GM19395 (cell line): Measurements from ENCODE around the gene SMU1.
A peak's percentile ranks its signal among the peaks of the same experiment; 100 is the strongest.
"Not testable (repeated sequence)": the region's sequence is repeated elsewhere in the genome, so short reads cannot be mapped to it uniquely, and the experiment has no call there.

ENCODE experiments used
- ATAC-seq: cut with Tn5 transposase; IDR thresholded peaks from one replicate; pipeline ENCODE4 v1.9.1; 2021; ENCODE audit warnings: mild to moderate bottlenecking, moderate library complexity; ENCODE audit not compliant: unreplicated experiment

The SMU1 gene

DNA sequence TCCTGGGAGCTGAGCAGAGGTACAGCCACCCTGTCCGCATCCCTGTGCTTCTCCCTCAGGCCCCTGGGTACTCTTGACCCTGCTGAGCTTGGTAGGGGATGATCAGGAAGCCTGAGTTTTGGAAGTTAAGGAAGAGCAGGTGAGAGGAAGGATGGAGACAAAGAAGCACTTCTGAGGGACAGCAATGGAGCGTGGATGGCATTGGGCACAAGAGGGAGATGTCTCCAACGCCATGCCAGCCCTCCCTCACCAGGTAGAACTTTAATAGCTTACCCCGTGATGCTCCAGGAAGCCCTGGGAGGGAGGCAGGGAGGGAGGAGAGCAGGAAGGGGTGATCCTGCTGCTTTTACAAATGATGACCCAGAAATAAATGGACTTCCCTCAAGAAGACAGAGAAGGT, 29.9 kb upstream of the SMU1 start:
- no peak for ATAC-seq

DNA sequence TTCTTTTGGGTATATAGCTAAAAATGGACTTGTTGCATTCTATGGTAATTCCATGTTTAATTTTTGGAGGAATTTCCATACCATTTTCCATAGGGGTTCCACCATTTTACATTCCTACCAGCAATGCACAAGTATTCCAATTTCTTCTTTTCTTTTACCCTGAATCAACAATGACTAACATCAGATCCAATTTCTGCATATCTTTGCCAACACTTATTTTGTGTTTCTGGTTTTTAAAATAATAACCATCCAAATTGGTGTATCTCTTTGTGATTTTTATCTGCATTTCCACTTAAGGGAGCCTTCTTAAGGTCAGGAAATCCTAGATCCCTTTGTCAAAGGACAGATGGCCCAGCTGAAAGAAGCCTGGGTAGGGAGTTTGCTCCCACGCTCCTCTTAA, 29.5 kb upstream of the SMU1 start:
- ATAC-seq, result no peak

DNA sequence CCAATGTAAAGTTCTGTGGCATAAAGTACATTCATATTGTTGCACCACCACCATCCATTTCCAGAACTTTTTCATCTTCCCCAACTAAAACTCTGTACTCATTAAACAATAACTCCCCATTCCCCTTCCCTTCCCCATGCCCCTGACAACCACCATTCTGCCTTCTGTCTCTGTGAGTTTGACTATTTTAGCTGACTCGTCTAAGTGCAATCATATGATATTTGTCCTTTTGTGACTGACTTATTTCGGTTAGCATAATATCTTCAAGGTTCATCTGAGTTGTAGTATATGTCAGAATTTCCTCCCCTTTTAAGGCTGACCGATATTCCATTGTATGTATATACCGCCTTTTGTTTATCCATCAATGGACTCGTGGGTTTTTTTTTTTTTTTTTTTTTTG, 29.0 kb upstream of the SMU1 start:
- ATAC-seq, result no peak

DNA sequence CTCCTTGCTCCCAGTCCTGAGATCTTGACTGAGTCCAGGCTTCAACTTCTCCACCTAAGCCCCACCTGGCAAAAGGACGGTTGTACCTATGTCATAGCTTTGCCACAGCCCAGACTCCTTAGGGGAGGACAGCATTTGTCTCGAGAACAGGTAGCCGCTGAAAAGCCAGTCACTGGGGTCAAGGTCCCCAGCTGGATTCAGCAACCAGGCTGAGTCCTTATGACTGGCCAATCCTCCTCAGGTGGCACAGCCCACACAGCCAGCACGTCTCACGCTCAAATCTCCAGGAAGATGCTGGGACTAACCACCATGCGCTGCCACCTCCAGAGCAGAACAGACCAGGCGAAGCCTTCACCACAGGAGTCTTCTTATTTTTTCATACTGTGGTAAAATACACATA, 27.9 kb upstream of the SMU1 start:
- no peak for ATAC-seq

DNA sequence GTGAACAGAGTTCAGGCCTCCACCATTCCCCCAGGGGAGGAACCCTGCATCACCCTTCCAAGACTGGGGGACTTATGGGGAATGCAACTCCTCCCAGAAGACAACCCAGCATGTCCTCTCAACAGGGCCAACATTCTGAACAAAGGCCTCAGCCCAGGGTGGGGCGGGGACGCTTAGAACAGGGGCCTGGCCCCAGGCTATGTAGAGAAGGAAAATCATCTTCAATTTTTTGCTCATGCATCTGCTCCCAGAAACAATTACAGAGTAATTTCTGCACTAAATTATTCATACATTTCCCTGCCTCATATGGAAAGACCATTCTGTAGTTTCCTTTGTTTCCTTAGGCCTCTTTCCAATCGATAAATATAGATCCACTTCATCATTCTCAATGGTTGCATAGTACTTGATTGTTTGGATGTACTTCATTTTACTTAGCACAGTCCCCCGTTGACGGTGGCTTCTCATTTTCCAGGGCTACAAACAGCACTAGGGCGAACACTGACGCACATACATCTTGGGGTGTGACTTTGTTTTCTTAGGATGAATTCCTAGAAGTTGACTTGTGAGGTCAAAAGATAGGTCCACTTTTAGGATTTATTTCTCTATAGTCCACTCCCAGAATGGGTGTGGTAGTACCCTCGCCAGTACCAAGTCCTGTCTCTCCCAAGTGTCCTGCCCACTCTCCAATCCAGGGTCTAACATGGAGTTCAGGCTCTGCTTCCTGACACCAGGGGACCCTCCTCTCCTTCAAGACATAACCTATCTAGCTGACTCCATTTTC, 27.2 kb upstream of the SMU1 start:
- ATAC-seq, result no peak

DNA sequence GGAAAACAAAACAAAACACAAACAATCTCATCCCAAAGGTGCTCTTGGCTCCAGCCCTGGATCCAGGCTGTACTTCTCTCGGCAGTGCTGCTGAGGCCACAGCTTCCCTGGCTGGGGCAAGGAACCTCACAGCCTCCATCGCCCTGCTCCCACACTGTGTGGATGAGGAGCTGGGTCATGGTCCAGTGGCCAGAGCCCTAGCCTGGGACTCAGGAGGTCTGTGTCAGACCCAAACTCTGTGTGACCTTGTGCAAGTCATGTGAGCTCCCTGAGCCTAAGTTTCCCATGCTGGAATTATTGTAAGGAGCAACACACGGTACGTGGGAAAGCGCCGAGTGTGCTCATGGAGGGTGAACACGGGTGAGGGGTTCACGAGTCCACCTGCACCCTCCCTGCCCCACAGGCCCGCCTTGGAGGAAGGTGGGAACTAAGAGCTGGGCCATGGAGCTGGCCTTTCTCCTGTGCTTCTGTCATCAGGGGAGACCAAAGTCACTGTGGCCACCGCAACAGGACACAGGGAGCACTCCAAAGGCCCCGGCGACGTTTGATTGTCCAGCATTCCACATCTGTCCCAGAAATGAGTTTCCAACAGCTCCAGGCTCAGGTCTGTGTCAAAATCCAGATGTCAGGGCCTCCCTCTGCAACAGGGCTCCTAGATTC, 26.2 kb upstream of the SMU1 start:
- no peak for ATAC-seq

DNA sequence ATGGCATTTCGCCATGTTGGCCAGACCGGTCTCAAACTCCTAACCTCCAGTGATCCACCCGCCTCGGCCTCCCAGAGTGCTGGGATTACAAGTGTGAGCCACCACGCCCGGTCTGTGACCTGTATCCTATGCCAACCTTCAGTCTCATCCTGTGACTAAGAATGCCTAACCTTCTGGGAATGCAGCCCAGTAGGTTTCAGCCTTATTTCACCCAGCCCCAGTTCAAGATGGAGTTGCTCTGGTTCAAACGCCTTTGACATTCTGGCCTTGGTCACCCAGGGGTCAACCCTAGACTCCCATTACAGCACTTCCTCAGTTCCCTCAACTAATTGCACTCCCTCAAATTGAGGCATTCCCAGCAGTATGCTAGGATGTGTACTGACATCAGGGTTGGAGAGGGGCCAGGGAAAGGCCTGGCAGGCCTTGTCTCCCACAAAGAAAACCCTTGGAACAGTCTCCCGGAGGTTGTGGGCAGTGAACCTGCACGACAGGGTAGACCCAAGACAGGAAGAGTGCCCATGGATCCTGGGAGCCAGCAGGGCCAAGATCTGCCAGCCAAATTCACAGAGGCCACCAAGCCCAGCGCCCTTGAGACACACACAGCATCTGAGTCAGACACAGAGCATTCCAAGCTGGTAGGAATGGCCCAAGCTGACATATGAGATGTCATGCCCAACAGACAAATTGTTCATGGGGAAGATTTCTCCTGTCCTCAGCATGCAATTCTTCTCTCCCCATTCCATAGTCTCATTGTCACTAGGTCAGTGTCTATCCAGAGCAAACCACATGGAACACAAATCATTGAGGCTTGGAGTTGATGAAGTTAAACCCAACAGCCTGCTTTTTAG, 24.9 kb upstream of the SMU1 start:
- no peak for ATAC-seq

DNA sequence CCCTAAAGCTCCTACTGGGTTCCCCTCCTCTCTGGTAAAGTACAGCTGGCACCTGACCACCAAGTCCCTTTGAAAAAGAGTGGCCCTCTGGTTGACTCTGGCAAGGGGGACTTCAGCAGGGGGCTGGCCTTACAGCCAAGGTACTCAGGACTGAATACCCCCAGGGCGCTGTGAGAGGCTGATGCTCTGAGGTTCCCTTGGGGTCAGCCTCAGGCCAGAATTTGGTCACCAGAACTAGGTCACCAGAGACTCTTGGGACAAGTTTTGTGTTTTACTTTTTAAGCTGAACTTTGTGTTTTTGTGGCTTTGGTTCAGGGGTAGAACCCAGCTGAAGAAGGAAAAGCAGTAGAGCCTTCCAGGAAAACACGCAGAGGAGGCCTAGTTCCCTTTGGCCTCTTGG, 23.3 kb upstream of the SMU1 start:
- no peak for ATAC-seq

DNA sequence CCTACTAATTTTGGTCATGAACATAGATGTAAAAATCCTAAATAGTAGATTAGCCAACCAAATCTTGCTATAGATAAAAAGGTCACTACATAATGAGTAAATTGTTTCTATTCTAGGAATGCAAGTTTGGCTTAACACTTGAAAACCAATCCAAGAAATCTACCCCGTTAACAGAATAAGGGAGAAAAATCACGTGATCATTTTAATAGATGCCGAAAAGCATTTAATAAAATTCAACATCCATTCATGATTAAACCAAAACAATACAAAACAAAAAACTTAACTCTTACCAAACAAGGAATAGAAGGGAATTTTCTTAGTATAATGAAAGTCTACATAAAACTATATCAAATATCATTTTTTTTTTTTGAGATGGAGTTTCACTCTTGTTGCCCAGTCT, 20.7 kb upstream of the SMU1 start:
- no peak for ATAC-seq

DNA sequence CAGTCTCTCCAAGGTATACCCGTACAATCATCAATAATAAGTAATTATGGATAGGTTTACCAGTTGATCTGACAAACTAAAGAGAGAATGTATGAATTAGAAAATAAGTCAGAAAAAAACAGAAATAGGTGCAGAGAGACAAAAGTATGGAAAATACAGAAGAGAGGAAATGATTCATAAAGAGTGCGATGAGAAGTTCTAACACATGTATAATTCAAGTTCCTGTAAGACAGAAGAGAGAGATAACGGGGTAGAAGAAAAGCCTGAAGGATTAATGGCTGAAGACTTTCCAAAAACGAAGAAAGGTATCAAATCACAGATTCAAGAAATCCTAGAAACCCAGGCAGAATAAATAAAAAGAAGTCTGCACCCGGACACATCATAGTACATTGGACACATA, 16.2 kb upstream of the SMU1 start:
- ATAC-seq, result no peak

DNA sequence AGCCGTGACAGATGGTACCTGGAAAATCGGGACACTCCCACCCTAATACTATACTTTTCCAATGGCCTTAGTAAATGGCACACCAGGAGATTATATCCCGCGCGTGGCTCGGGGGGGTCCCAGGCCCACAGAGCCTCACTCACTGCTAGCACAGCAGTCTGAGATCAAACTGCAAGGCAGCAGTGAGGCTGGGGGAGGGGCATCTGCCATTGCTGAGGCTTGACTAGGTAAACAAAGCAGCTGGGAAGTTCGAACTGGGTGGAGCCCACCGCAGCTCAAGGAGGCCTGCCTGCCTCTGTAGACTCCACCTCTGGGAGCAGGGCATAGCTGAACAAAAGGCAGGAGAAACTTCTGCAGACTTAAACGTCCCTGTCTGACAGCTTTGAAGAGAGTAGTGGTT, 9.2 kb upstream of the SMU1 start:
- ATAC-seq, result not testable (repeated sequence)

DNA sequence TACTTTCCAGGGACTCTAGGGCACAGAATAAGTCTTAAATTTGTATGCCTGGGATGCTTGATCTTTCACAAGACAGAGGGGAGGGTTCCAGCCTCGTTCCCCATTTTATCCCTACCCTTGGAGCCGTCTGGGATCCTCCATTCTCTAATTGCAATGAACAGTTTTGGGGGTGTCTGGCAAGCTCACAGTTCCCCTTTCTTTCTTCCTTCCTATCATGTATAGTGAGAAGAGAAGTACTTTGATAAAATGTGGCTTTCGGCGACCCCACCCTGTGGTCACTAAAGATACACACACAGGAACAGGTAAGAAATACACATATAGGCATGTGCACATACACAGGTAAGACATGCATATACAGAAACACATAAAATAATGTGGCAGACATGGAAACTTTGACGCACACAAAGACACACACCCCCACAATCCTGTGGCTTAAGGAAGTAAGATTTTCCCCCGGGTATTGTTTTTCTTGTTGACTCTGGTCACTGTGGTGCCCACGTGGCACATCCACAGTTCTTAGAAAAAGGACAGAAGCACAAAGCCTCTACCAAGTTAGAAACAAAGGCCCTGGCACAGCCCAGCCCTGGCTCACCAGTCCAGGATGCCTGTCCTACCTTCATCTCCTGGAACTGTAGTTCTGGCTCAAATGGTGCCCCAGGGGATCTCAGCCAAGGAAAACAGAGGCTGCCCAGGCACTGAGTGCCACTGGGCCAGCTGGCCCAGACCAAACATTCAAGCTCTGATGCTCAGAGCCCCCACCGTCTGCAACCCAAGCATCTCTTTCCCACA, 6.3 kb upstream of the SMU1 start:
- ATAC-seq, result no peak

DNA sequence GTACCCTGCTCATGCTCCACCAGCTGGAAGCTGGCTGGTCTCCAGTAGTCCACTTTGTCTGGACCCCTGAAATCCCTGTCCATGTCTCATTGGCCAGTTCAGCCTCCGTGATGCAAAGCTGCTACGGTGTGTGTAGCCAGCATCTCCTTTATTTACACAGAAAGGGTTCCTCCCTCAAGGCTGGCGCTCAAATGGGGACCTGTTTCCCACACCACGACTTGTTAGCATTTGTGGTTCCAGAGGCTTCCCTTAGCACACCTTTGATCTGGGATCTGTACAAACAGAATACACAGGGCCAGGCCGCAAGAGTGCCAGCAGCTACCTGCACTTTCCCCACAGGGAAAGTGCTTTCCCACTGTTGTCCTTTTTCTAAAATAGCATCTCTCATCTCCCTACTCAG, 5.7 kb upstream of the SMU1 start:
- ATAC-seq, result no peak

DNA sequence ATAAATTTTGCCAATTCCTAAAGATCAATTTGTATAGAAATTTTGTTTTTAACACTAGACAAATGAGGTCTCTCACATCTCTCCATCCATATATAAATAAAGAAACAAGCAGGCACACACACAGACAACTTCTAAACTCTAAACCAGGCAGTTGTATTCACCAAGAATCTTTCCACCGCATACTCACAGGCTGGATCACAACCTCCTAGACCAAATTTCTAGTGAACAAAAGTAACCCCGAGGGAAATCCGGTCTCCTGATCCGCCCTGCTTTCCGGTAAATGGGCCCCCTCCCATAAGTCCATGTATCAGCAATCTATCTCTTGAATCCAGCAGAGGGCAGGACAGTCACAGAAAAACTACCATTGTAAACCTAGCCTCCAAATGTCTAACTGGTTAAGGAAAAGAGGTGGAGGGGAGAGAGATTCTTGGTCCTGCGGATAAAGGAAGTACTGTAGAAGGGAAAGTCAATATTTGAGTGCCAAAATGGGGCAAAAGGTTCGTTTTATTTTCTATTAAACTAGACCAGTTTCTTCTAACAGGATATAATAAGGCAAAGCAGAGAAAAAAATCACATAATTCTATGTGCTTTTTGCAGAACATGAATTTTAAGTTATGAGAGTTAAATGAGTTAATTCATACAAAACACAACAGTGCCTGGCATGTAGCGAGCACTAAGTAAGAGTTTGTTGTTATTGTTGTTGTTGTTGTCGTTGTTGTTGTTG, 4.8 kb upstream of the SMU1 start:
- ATAC-seq, result peak; percentile 50

DNA sequence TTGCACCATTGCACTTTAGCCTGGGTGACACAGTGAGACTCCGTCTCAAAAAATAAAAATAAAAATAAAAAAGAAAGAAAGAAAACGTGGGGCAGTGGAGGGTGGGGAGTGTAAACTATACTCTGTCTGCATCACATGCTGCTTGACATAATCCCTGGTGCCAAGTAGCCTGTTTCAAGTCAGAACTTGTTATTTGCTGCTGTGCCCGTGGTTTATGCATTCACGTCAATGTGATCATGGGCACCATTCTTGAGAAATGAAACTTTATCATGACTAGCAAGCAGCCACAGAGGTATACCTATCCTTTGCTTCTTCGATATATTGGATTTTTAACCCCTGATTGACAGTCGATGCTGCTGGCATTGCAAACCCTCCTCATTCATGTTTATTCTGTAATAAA, 4.1 kb upstream of the SMU1 start:
- ATAC-seq, result no peak

DNA sequence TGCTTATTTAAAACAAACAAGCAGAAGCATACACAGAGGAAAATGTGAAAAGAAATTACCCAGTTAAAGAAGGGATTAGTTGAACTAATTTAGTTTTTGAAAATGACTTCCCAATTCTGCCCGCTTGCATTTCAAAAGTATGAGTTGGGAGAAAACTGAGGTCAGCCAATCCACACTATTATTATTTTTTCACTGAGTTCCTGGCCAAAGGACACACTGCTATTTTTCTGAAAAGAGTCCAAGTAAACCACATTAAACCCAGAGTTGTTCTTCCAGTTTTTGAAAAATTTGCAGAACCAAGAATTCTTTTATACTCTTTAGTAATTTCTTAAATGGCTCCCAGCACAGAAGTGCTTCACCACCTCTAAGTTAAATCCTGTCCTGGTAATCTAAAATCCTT, 7.5 kb downstream of the SMU1 start:
- no peak for ATAC-seq

DNA sequence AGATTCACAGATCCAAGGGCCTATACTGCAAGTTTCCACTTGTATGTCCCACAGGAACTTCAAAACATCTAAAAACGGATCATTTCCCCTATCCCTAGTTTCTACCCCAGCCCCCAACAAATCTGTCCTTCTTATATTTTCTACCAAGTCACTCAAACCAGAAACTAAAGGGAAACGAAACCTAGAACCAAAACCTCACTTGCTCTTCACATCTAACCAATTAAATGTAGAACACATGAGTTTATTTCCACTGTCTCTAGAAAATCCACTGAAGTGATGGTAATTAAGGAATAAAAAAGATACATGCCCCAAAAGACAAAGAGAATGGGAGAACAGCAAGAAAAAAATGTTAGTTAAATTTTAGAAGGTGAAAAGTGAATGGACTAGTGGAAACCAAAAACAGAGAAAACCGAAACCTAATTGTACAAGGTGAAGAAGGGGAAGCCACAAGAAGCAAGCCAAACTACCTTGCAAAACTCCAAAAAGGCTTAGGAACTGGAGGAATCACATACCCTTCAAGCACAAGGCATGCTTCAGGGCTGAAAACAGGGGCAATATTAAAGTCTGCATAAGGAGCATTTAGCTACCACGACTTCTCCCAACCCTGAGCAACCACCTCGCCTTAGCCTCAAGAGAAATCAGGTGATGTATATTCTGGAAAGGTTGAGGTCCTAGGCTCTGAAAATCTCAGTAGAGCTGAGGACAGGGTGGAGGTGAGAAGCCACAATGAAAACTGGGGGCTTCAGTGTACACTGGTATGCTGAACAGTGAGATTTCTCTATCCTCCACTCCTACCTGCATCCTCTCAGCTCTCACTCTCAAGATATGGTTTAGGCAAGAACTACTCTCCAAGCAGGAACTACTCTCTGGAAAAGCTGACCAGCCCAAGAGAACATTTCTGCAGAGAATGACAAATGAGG, 11.1 kb downstream of the SMU1 start:
- peak; percentile 91 for ATAC-seq

DNA sequence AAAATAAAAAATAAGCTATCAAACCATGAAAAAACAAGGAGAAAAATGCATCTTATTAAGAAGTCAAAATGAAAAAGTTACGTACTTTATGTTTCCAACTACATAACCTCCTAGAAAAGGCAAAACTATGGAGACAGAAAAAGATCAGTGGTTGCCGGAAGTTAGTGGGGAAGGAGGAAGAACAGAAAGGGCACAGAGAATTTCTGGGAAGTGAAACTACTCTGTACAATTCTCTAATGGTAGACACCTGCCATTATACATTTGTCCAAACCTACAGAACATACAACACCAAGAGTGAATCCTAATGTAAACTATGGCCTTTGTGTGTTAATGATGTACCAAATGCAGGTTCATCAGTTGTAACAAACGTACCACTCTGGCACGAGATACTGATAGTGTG, 25.3 kb downstream of the SMU1 start:
- ATAC-seq, result no peak

DNA sequence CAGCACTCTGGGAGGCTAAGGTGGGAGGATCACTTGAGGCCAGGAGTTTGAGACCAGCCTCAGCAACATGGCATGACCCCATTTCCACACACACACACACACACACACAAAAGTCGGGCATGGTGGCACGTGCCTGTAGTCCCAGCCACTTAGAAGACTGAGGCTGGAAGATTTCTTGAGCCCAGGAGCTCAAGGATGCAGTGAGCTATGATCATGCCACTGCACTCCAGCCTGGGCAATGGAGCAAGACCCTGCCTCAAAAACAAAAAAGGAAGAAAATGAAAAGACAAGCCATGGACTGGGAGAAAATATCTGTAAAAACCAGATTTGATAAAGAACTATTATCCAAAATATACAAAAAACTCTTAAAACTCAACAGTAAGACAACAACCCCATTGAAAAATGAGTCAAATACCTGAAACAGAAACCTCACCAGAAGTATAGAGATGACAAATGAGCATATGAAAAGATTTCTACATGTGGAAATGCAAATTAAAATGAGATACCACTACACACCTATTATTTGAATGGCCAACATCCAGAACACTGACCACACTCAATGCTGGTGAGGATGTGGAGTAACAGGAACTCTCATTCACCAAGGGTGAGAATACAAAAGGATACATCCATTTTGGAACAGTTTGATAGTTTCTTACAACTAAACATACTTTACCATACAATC, 26.7 kb downstream of the SMU1 start:
- peak; percentile 91 for ATAC-seq
